HepG2 (cell line): ENCODE data around the gene NRIP2. TPM values are rescaled to one million over a fixed set of nuclear protein-coding genes. Genes with fewer than 3 reads are reported as not detected.

Source experiments
- CBX1 ChIP-seq: IDR thresholded peaks from one replicate; pipeline ENCODE4 v1.6.1; 2016; ENCODE audit warnings: antibody characterized with exemption, low read depth
- DMAP1 ChIP-seq: IDR thresholded peaks from 2 replicates; pipeline ENCODE4 v1.6.1; 2016
- GATAD2A ChIP-seq: IDR thresholded peaks from 2 replicates; pipeline ENCODE4 v1.6.1; 2016
- KAT2B ChIP-seq: fragments of 150-350 bp; IDR thresholded peaks from 2 replicates; pipeline ENCODE4 v1.6.1; 2014; ENCODE audit warnings: low read depth, low read length, borderline replicate concordance
- KMT2B ChIP-seq: IDR thresholded peaks from 2 replicates; pipeline ENCODE4 v1.6.1; 2016; ENCODE audit warnings: missing genetic modification reagents, missing compliant biosample characterization
- MAZ ChIP-seq, 2 experiments: sonication (generic) in 1 of 2; formaldehyde crosslinking in 1 of 2; IDR thresholded peaks; 2 replicates each; pipeline versions ENCODE4 v1.5.0 to v1.6.1; 2012 to 2020; ENCODE audit warnings: low read depth in 2 of 2, mild to moderate bottlenecking in 2 of 2, borderline replicate concordance in 1 of 2, improper control_type of control experiment in 1 of 2, low read length in 1 of 2, missing genetic modification reagents in 1 of 2, moderate library complexity in 1 of 2
- POLR2AphosphoS5 ChIP-seq: IDR thresholded peaks from 2 replicates; pipeline ENCODE4 v1.6.1; 2012; ENCODE audit warnings: low read depth, low read length
- SRF ChIP-seq: IDR thresholded peaks from 2 replicates; pipeline ENCODE4 v1.6.1; 2011; ENCODE audit warnings: mild to moderate bottlenecking, low read depth, low read length, moderate library complexity
- YY1 ChIP-seq: IDR thresholded peaks from 2 replicates; pipeline ENCODE4 v1.6.1; 2011; ENCODE audit warnings: low read length, low read depth, moderate library complexity, mild to moderate bottlenecking; ENCODE audit not compliant: insufficient read depth, insufficient replicate concordance
- ZNF331 ChIP-seq: sonication (generic); formaldehyde crosslinking; IDR thresholded peaks from 2 replicates; pipeline ENCODE4 v1.4.0; 2020; ENCODE audit warnings: missing genetic modification reagents
- ZNF547 ChIP-seq: sonication (generic); formaldehyde crosslinking; IDR thresholded peaks from 2 replicates; pipeline ENCODE4 v1.5.1; 2020; ENCODE audit warnings: mild to moderate bottlenecking, missing genetic modification reagents
- ZNF841 ChIP-seq: sonication (generic); formaldehyde crosslinking; IDR thresholded peaks from 2 replicates; pipeline ENCODE4 v1.8.1; 2023; ENCODE audit warnings: missing genetic modification reagents, borderline replicate concordance
- polyA plus RNA-seq, 8 experiments: library from polyadenylated mRNA; depleted of rRNA in 3 of 8; stranded (reverse) in 7 of 8; unstranded in 1 of 8; fragments of >200 nt; fragmentation: Illumina TruSeq in 4 of 8; extraction: Trizol in 4 of 8; gene quantifications; 2 replicates each; pipeline versions ENCODE4 v1.2.1 to v1.2.3, GENCODE V29; 2011 to 2016; ENCODE audit warnings: low read depth in 4 of 8, missing spikeins in 1 of 8, mixed read lengths in 1 of 8; ENCODE audit not compliant: insufficient read depth in 1 of 8
- total RNA-seq, 5 experiments: library from RNA; depleted of rRNA; stranded (reverse); fragments of >200 nt; fragmentation: Illumina TruSeq; extraction: Trizol; gene quantifications; 2 replicates each; pipeline ENCODE4 v1.2.3, GENCODE V29; 2016; ENCODE audit warnings: low read depth in 1 of 5
- TF ChIP-seq, protein P1 (sequence below): sonication (generic); formaldehyde crosslinking; conservative IDR thresholded peaks from 2 replicates; pipeline ENCODE4 v1.4.0; 2020; ENCODE audit warnings: mild to moderate bottlenecking, missing genetic modification reagents, moderate library complexity
- TF ChIP-seq, protein P2 (sequence below), 2 experiments: fragments of 450-650 bp in 1 of 2; sonication (generic) in 1 of 2; formaldehyde crosslinking; IDR thresholded peaks; 2 replicates each; pipeline versions ENCODE4 v1.5.0 to v1.8.0; 2020 to 2022; ENCODE audit warnings: mild to moderate bottlenecking in 1 of 2, missing genetic modification reagents in 1 of 2
- TF ChIP-seq, protein P3 (sequence below): sonication (generic); formaldehyde crosslinking; IDR thresholded peaks from 2 replicates; pipeline ENCODE4 v1.8.1; 2023; ENCODE audit warnings: missing genetic modification reagents, inconsistent platforms, borderline replicate concordance
- TF ChIP-seq, protein P4 (sequence below): sonication (generic); formaldehyde crosslinking; IDR thresholded peaks from 2 replicates; pipeline ENCODE4 v1.5.1; 2020; ENCODE audit warnings: missing genetic modification reagents, mild to moderate bottlenecking, borderline replicate concordance

The NRIP2 gene
- total and polyA plus RNA-seq, 2 of the 13 experiments (the other 11 are each of a cell fraction or from before 2014, with no cell fraction given) = not detected

DNA sequence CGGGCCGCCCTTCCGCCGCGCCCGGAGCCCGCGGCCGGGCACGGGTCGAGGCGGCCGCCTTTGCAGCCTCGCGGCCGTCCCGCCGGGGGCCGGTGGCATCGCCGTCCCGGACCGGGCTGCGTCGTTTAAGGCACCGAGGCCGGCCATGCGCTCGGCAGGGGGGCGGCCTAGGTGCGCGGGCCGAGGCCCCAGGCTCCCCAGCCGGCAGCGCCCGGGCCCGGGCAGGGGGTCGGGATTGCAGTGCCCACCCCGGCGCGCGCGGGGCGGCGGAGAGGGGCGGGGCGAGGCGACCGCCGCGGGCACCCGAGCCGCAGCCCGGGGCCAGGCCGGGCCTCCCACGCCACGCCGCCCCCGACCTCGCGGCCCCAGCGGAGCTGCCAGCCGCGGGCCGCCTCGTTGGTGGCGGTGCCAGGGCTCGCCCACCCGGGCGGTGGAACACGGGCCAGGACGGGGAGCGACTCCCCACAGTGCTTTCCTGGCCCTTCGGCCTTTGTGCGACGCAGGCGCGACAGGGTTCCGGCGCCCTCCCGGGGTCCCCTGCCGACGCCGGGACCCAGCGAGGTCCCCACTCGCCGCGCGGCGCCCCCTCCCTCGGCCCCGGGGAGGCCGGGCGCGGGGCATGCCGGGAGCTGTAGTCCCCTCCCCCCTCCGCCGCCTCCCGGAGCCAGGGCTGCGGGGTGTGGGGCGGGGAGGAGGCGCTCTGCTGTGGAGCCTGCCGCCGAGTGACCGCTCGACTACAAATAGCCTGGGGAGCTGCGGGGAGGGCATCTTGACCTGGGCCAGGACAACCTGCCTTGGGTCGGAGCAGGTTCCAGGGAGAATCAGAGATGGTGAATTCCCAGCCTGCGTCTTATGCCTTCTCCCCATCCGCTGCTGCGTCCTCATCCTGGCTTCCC, 39.3 kb downstream of the NRIP2 start (continued):
- TF ChIP-seq, protein P1, sequence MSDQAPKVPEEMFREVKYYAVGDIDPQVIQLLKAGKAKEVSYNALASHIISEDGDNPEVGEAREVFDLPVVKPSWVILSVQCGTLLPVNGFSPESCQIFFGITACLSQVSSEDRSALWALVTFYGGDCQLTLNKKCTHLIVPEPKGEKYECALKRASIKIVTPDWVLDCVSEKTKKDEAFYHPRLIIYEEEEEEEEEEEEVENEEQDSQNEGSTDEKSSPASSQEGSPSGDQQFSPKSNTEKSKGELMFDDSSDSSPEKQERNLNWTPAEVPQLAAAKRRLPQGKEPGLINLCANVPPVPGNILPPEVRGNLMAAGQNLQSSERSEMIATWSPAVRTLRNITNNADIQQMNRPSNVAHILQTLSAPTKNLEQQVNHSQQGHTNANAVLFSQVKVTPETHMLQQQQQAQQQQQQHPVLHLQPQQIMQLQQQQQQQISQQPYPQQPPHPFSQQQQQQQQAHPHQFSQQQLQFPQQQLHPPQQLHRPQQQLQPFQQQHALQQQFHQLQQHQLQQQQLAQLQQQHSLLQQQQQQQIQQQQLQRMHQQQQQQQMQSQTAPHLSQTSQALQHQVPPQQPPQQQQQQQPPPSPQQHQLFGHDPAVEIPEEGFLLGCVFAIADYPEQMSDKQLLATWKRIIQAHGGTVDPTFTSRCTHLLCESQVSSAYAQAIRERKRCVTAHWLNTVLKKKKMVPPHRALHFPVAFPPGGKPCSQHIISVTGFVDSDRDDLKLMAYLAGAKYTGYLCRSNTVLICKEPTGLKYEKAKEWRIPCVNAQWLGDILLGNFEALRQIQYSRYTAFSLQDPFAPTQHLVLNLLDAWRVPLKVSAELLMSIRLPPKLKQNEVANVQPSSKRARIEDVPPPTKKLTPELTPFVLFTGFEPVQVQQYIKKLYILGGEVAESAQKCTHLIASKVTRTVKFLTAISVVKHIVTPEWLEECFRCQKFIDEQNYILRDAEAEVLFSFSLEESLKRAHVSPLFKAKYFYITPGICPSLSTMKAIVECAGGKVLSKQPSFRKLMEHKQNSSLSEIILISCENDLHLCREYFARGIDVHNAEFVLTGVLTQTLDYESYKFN = peak; percentile 23; the same call in 1 of the 2 replicates
- TF ChIP-seq ZNF547 (CRISPR knock-in tag) (0 out of 2 replicates have a peak, but pooled peaks have one; percentile 40), KAT2B (no peak), MAZ (IDR thresholded peaks at IDR 0.05; ENCODE audit: borderline replicate concordance, low read depth, low read length) (peak; percentile 53; the same call in 1 of the 2 replicates), MAZ (CRISPR knock-in tag; IDR thresholded peaks at IDR 0.05; ENCODE audit: low read depth) (peak; percentile 76; the same call in 1 of the 2 replicates), DMAP1 (CRISPR knock-in tag) (peak; percentile 37; the same call in 1 of the 2 replicates), POLR2AphosphoS5 (0 out of 2 replicates have a peak, but pooled peaks have one; percentile 29), KMT2B (CRISPR knock-in tag) (no peak), ZNF331 (0 out of 2 replicates have a peak, but pooled peaks have one; percentile 28), CBX1 (no peak), YY1 (peak; percentile 23), ZNF841 (no peak), SRF (no peak), GATAD2A (CRISPR knock-in tag) (0 out of 2 replicates have a peak, but pooled peaks have one; percentile 8)
- TF ChIP-seq, protein P2, sequence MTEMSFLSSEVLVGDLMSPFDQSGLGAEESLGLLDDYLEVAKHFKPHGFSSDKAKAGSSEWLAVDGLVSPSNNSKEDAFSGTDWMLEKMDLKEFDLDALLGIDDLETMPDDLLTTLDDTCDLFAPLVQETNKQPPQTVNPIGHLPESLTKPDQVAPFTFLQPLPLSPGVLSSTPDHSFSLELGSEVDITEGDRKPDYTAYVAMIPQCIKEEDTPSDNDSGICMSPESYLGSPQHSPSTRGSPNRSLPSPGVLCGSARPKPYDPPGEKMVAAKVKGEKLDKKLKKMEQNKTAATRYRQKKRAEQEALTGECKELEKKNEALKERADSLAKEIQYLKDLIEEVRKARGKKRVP (CRISPR knock-in tag; IDR thresholded peaks at IDR 0.05) = no peak
- TF ChIP-seq, protein P3, sequence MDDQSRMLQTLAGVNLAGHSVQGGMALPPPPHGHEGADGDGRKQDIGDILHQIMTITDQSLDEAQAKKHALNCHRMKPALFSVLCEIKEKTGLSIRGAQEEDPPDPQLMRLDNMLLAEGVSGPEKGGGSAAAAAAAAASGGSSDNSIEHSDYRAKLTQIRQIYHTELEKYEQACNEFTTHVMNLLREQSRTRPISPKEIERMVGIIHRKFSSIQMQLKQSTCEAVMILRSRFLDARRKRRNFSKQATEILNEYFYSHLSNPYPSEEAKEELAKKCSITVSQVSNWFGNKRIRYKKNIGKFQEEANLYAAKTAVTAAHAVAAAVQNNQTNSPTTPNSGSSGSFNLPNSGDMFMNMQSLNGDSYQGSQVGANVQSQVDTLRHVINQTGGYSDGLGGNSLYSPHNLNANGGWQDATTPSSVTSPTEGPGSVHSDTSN (CRISPR knock-in tag) = no peak
- TF ChIP-seq, protein P4, sequence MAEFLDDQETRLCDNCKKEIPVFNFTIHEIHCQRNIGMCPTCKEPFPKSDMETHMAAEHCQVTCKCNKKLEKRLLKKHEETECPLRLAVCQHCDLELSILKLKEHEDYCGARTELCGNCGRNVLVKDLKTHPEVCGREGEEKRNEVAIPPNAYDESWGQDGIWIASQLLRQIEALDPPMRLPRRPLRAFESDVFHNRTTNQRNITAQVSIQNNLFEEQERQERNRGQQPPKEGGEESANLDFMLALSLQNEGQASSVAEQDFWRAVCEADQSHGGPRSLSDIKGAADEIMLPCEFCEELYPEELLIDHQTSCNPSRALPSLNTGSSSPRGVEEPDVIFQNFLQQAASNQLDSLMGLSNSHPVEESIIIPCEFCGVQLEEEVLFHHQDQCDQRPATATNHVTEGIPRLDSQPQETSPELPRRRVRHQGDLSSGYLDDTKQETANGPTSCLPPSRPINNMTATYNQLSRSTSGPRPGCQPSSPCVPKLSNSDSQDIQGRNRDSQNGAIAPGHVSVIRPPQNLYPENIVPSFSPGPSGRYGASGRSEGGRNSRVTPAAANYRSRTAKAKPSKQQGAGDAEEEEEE (CRISPR knock-in tag) = no peak
